Mucosa of rectum (tissue), 2 donors: Measurements from ENCODE around the gene APLP1.

Experiments used
- H3K27ac ChIP-seq, 2 donors: one replicate each; pipeline ENCODE4 v1.7.0; 2013; ENCODE audit warnings: inconsistent platforms in 2 of 2, low read depth in 2 of 2, low read length in 2 of 2
- H3K27me3 ChIP-seq, 2 donors: one replicate each; pipeline ENCODE4 v1.7.0; 2013; ENCODE audit warnings: low read length in 2 of 2; ENCODE audit not compliant: control insufficient read depth in 2 of 2, insufficient read depth in 2 of 2
- H3K36me3 ChIP-seq, 2 donors: one replicate each; pipeline ENCODE4 v1.7.0; 2013; ENCODE audit warnings: low read length in 2 of 2; ENCODE audit not compliant: control insufficient read depth in 2 of 2, insufficient read depth in 2 of 2
- H3K4me1 ChIP-seq, 2 donors: one replicate each; pipeline ENCODE4 v1.7.0; 2013; ENCODE audit warnings: low read length in 2 of 2, mild to moderate bottlenecking in 1 of 2; ENCODE audit not compliant: control insufficient read depth in 2 of 2, insufficient read depth in 2 of 2
- H3K4me3 ChIP-seq, 2 donors: one replicate each; pipeline ENCODE4 v1.7.0; 2013; ENCODE audit warnings: low read length in 2 of 2
- H3K9ac ChIP-seq, 2 donors: one replicate each; pipeline ENCODE4 v1.7.0; 2013; ENCODE audit warnings: low read length in 2 of 2, low read depth in 1 of 2, mild to moderate bottlenecking in 1 of 2
- H3K9me3 ChIP-seq, 2 donors: one replicate each; pipeline ENCODE4 v1.7.0; 2013; ENCODE audit warnings: low read length in 2 of 2; ENCODE audit not compliant: control insufficient read depth in 2 of 2
- donor health status: healthy.
- donor health status: Normal muscosa, but diverticular disease.

The APLP1 gene

GRCh38 chr19:35852029-35852780 lies 16.2 kb upstream of the APLP1 start, which contains the start of gene NPHS1:
Gene NPHS1, minus strand, starts transcription at chr19:35852504. Its CDS starts 667 bp downstream, at chr19:35851837.
- peaks cover 20 to 31% of the 10 kb centered on the region in 2 donors for H3K27me3 ChIP-seq
- no peaks in the 10 kb centered on the region for H3K9me3 ChIP-seq
- H3K27ac ChIP-seq = no peak within 1 kb of the TSS
- H3K36me3 ChIP-seq = no peaks in the 10 kb centered on the region
- no peak within 1 kb of the TSS for H3K9ac ChIP-seq
- H3K4me1 ChIP-seq = no peaks in the 10 kb centered on the region
- no peak within 1 kb of the TSS for H3K4me3 ChIP-seq

- H3K36me3 ChIP-seq = no peaks in the 10 kb centered on the region
- no peaks in the 10 kb centered on the region for H3K9me3 ChIP-seq
- peaks cover 21 to 32% of the 10 kb centered on the region in 2 donors for H3K27me3 ChIP-seq
These were observed 15.2 kb upstream of the APLP1 start for GRCh38 chr19:35853038-35853756.

GRCh38 chr19:35856546-35857149 lies 11.7 kb upstream of the APLP1 start, which contains the start of gene KIRREL2:
Gene KIRREL2, plus strand, starts transcription at chr19:35856911. Its CDS starts 209 bp downstream, at chr19:35857120.
- H3K27me3 ChIP-seq = peaks cover 38 to 52% of the 10 kb centered on the region in 2 donors
- H3K9ac ChIP-seq = no peak within 1 kb of the TSS
- no peaks in the 10 kb centered on the region for H3K36me3 ChIP-seq
- H3K4me1 ChIP-seq = no peaks in the 10 kb centered on the region
- H3K9me3 ChIP-seq = no peaks in the 10 kb centered on the region
- no peak within 1 kb of the TSS for H3K27ac ChIP-seq
- H3K4me3 ChIP-seq = peak within 1 kb of the TSS; percentile 2 to 48

More at GRCh38 chr19:35853038-35853756, 15.2 kb upstream of the APLP1 start:
- H3K4me3 ChIP-seq = no peak overlapping the region
- no peak overlapping the region for H3K9ac ChIP-seq
- H3K27ac ChIP-seq = no peak overlapping the region
- H3K4me1 ChIP-seq = no peaks in the 10 kb centered on the region

GRCh38 chr19:35858311-35858710 lies 10.1 kb upstream of the APLP1 start:
- no peaks in the 10 kb centered on the region for H3K36me3 ChIP-seq
- no peak overlapping the region for H3K27ac ChIP-seq
- H3K4me1 ChIP-seq = no peaks in the 10 kb centered on the region
- H3K27me3 ChIP-seq = peaks cover 40 to 63% of the 10 kb centered on the region in 2 donors
- no peaks in the 10 kb centered on the region for H3K9me3 ChIP-seq
- no peak overlapping the region for H3K4me3 ChIP-seq
- H3K9ac ChIP-seq = no peak overlapping the region

- Histone ChIP-seq H3K9me3 (no peaks in the 10 kb centered on the region), H3K9ac (no peak overlapping the region), H3K36me3 (no peaks in the 10 kb centered on the region), H3K27me3 (peaks cover 39 to 61% of the 10 kb centered on the region in 2 donors), H3K4me1 (no peaks in the 10 kb centered on the region), H3K4me3 (no peak overlapping the region), H3K27ac (no peak overlapping the region)
These were observed 9.0 kb upstream of the APLP1 start for GRCh38 chr19:35859414-35859813.

- Histone ChIP-seq H3K27ac (no peak overlapping the region), H3K4me3 (no peak overlapping the region), H3K36me3 (no peaks in the 10 kb centered on the region), H3K9me3 (no peaks in the 10 kb centered on the region), H3K9ac (no peak overlapping the region), H3K4me1 (no peaks in the 10 kb centered on the region), H3K27me3 (peaks cover 33 to 52% of the 10 kb centered on the region in 2 donors)
These were observed 7.9 kb upstream of the APLP1 start for GRCh38 chr19:35860436-35860817.

GRCh38 chr19:35860818-35861639 lies 7.3 kb upstream of the APLP1 start:
- Histone ChIP-seq H3K4me3 (no peak overlapping the region), H3K27ac (no peak overlapping the region), H3K4me1 (no peaks in the 10 kb centered on the region)

GRCh38 chr19:35861640-35862160 lies 6.7 kb upstream of the APLP1 start:
- H3K9ac ChIP-seq = no peak overlapping the region
- no peaks in the 10 kb centered on the region for H3K36me3 ChIP-seq
- H3K9me3 ChIP-seq = no peaks in the 10 kb centered on the region
- no peaks in the 10 kb centered on the region for H3K4me1 ChIP-seq
- H3K27me3 ChIP-seq = peaks cover 25 to 47% of the 10 kb centered on the region in 2 donors
- no peak overlapping the region for H3K27ac ChIP-seq
- no peak overlapping the region for H3K4me3 ChIP-seq

More at GRCh38 chr19:35860818-35861639, 7.3 kb upstream of the APLP1 start:
- Histone ChIP-seq H3K27me3 (peaks cover 28 to 52% of the 10 kb centered on the region in 2 donors), H3K9ac (no peak overlapping the region), H3K9me3 (no peaks in the 10 kb centered on the region), H3K36me3 (no peaks in the 10 kb centered on the region)

GRCh38 chr19:35862528-35862927 lies 5.8 kb upstream of the APLP1 start:
- Histone ChIP-seq H3K4me3 (no peak overlapping the region), H3K4me1 (no peaks in the 10 kb centered on the region), H3K9me3 (no peaks in the 10 kb centered on the region), H3K9ac (no peak overlapping the region), H3K36me3 (no peaks in the 10 kb centered on the region), H3K27ac (no peak overlapping the region), H3K27me3 (peaks cover 23 to 44% of the 10 kb centered on the region in 2 donors)
